Astrocyte (in vitro differentiated cells and primary cell): ENCODE data around the gene PKNOX2. TPM values are rescaled to one million over a fixed set of nuclear protein-coding genes. Genes with fewer than 3 reads are reported as not detected.
A peak's percentile ranks its signal among the peaks of the same experiment; 100 is the strongest.
"Not testable (repeated sequence)": the region's sequence is repeated elsewhere in the genome, so short reads cannot be mapped to it uniquely, and the experiment has no call there.

Source experiments
- DNase-seq: peaks from one replicate; pipeline ENCODE4 v3.0.0-alpha.2; 2010; ENCODE audit warnings: low read depth
- FAIRE-seq: peaks from 2 replicates; lab custom pipeline; 2011; peaks lifted over from hg19 to GRCh38; lab: Jason Lieb, UNC
- H2AFZ ChIP-seq: 2 replicates; pipeline ENCODE4 v1.6.0; 2012; ENCODE audit warnings: low read depth, low read length, inconsistent platforms
- H3K27ac ChIP-seq: 2 replicates; pipeline ENCODE4 v1.5.1; 2011; ENCODE audit warnings: low read depth, low read length, inconsistent platforms
- H3K27me3 ChIP-seq: 2 replicates; pipeline ENCODE4 v1.6.0; 2011; ENCODE audit warnings: low read length, inconsistent platforms; ENCODE audit not compliant: insufficient read depth
- H3K36me3 ChIP-seq: 2 replicates; pipeline ENCODE4 v1.5.1; 2011; ENCODE audit warnings: low read length, inconsistent platforms; ENCODE audit not compliant: insufficient read depth
- H3K4me1 ChIP-seq: 2 replicates; pipeline ENCODE4 v1.5.1; 2011; ENCODE audit warnings: low read length, inconsistent platforms; ENCODE audit not compliant: insufficient read depth
- H3K4me2 ChIP-seq: 2 replicates; pipeline ENCODE4 v1.6.0; 2012; ENCODE audit warnings: low read length, inconsistent platforms
- H3K4me3 ChIP-seq: 2 replicates; pipeline ENCODE4 v1.5.1; 2011; ENCODE audit warnings: low read depth, mild to moderate bottlenecking, low read length, inconsistent platforms; ENCODE audit not compliant: insufficient read depth
- H3K79me2 ChIP-seq: 2 replicates; pipeline ENCODE4 v1.6.0; 2012; ENCODE audit warnings: mild to moderate bottlenecking, low read length, inconsistent platforms; ENCODE audit not compliant: insufficient read depth
- H3K9ac ChIP-seq: 2 replicates; pipeline ENCODE4 v1.6.0; 2012; ENCODE audit warnings: mild to moderate bottlenecking, low read length, inconsistent platforms
- H3K9me3 ChIP-seq: 2 replicates; pipeline ENCODE4 v1.5.1; 2012; ENCODE audit warnings: low read depth, mild to moderate bottlenecking, low read length, inconsistent platforms; ENCODE audit not compliant: insufficient read depth
- H4K20me1 ChIP-seq: 2 replicates; pipeline ENCODE4 v1.6.0; 2012; ENCODE audit warnings: low read length, inconsistent platforms; ENCODE audit not compliant: insufficient read depth
- H3K27ac Mint-ChIP-seq: one replicate; pipeline ENCODE4 v1.8.0; 2021; ENCODE audit warnings: mild to moderate bottlenecking, mixed read lengths; ENCODE audit not compliant: unreplicated experiment
- H3K27me3 Mint-ChIP-seq: one replicate; pipeline ENCODE4 v1.8.0; 2021; ENCODE audit warnings: low read depth, mixed read lengths; ENCODE audit not compliant: unreplicated experiment
- H3K36me3 Mint-ChIP-seq: one replicate; pipeline ENCODE4 v1.8.0; 2021; ENCODE audit warnings: low read depth, mixed read lengths; ENCODE audit not compliant: unreplicated experiment
- H3K4me1 Mint-ChIP-seq: one replicate; pipeline ENCODE4 v1.8.0; 2021; ENCODE audit warnings: low read depth, mixed read lengths; ENCODE audit not compliant: unreplicated experiment
- H3K4me3 Mint-ChIP-seq: one replicate; pipeline ENCODE4 v1.8.0; 2021; ENCODE audit warnings: mild to moderate bottlenecking, moderate library complexity, mixed read lengths; ENCODE audit not compliant: unreplicated experiment
- H3K9me3 Mint-ChIP-seq: one replicate; pipeline ENCODE4 v1.8.0; 2021; ENCODE audit warnings: mild to moderate bottlenecking, mixed read lengths; ENCODE audit not compliant: unreplicated experiment
- CTCF ChIP-seq: IDR thresholded peaks from 2 replicates; pipeline ENCODE4 v1.5.1; 2011; ENCODE audit warnings: low read depth, mild to moderate bottlenecking, inconsistent platforms, low read length, moderate library complexity; ENCODE audit not compliant: insufficient read depth
- EZH2 ChIP-seq: IDR thresholded peaks from 2 replicates; pipeline ENCODE4 v1.6.1; 2012; ENCODE audit warnings: mild to moderate bottlenecking, low read length, inconsistent platforms; ENCODE audit not compliant: insufficient read depth
- total RNA-seq: library from RNA; stranded (reverse); gene quantifications from 2 replicates; pipeline ENCODE4 v1.2.1, GENCODE V29; 2021

Gene PKNOX2
- total RNA-seq, 1 donor from 2014 or later, result 53.4 TPM

GRCh38 chr11:125221461-125221860 lies 56.9 kb downstream of the PKNOX2 start:
- Histone ChIP-seq H3K9ac (no peak overlapping the region), H3K4me3 (no peak overlapping the region), H4K20me1 (peaks cover 55% of the 10 kb centered on the region), H3K79me2 (peaks cover 14% of the 10 kb centered on the region), H3K9me3 (no peaks in the 10 kb centered on the region), H3K27me3 (no peaks in the 10 kb centered on the region), H3K27ac (no peak overlapping the region), H2AFZ (no peak overlapping the region), H3K36me3 (no peaks in the 10 kb centered on the region), H3K4me2 (no peak overlapping the region), H3K4me1 (no peaks in the 10 kb centered on the region)
- Mint-ChIP-seq H3K4me3 (no peak overlapping the region), H3K4me1 (peaks cover 49% of the 10 kb centered on the region), H3K27ac (no peak overlapping the region), H3K36me3 (peaks cover 24% of the 10 kb centered on the region), H3K9me3 (no peaks in the 10 kb centered on the region), H3K27me3 (no peaks in the 10 kb centered on the region)
- DNase-seq (no peak), FAIRE-seq (no peak)
- TF ChIP-seq EZH2, result no peak
- TF ChIP-seq CTCF, result no peak

- no peaks in the 10 kb centered on the region for H3K9me3 ChIP-seq
- Mint-ChIP-seq H3K9me3 (no peaks in the 10 kb centered on the region), H3K27ac (no peak overlapping the region), H3K36me3 (peaks cover 26% of the 10 kb centered on the region), H3K27me3 (no peaks in the 10 kb centered on the region), H3K4me1 (peaks cover 47% of the 10 kb centered on the region), H3K4me3 (no peak overlapping the region)
- H3K36me3 ChIP-seq, result no peaks in the 10 kb centered on the region
- FAIRE-seq (peak; percentile 32), DNase-seq (no peak)
- H3K9ac ChIP-seq, result no peak overlapping the region
- no peaks in the 10 kb centered on the region for H3K4me1 ChIP-seq
- no peak overlapping the region for H3K4me2 ChIP-seq
- H3K27me3 ChIP-seq, result no peaks in the 10 kb centered on the region
- no peak overlapping the region for H3K4me3 ChIP-seq
- no peak for TF ChIP-seq EZH2
- TF ChIP-seq CTCF, result no peak
- H3K79me2 ChIP-seq, result peaks cover 5% of the 10 kb centered on the region
- no peak overlapping the region for H3K27ac ChIP-seq
- no peak overlapping the region for H2AFZ ChIP-seq
- H4K20me1 ChIP-seq, result peaks cover 49% of the 10 kb centered on the region
Observed at GRCh38 chr11:125222494-125222893, 57.9 kb downstream of the PKNOX2 start.

GRCh38 chr11:125223161-125223560 lies 58.6 kb downstream of the PKNOX2 start:
- H3K27ac Mint-ChIP-seq, H3K4me2 ChIP-seq, H3K9me3 Mint-ChIP-seq, H3K27ac ChIP-seq, H3K27me3 Mint-ChIP-seq, H3K36me3 ChIP-seq, DNase-seq, H3K4me1 ChIP-seq, H3K9me3 ChIP-seq, H3K79me2 ChIP-seq, H3K4me3 ChIP-seq, FAIRE-seq, H3K27me3 ChIP-seq, H3K4me3 Mint-ChIP-seq, H3K9ac ChIP-seq, H2AFZ ChIP-seq: not testable (repeated sequence)
- Mint-ChIP-seq H3K36me3 (peaks cover 27% of the 10 kb centered on the region), H3K4me1 (peaks cover 42% of the 10 kb centered on the region)
- peaks cover 45% of the 10 kb centered on the region for H4K20me1 ChIP-seq
